ENCODE results near the gene MYO16. TPM values are rescaled to one million over a fixed set of nuclear protein-coding genes. Genes with fewer than 3 reads are reported as not detected.

The MYO16 gene
- total RNA-seq, 1 donor from 2014 or later, result 0.24 TPM

DNA sequence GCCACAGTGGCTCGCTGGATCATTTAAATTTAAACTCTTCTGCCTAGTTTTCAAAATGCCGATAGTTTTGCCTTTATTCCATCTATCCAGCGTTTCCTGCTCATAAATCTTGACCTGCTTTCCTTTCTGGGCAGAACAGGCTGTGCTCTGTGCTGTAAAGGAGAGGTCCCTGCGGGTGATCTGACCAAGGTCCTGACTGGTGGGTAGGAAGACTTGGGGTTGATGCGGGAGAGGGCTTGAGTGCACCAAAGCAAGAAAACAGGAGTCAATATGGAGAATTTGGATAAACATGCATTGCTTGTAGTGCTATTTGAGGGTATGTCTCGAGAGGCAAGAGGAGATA lies 533.6 kb downstream of the MYO16 start:
- H3K4me1 ChIP-seq, result peaks cover 6% of the 10 kb centered on the region
- no peak overlapping the region for H3K27ac ChIP-seq
- no peaks in the 10 kb centered on the region for H3K27me3 ChIP-seq (ENCODE audit: low read depth)
- ATAC-seq (peak in 1 of 2 donors; percentile 25), DNase-seq (no peak)
- H3K36me3 ChIP-seq, result no peaks in the 10 kb centered on the region
- TF ChIP-seq, protein P1, sequence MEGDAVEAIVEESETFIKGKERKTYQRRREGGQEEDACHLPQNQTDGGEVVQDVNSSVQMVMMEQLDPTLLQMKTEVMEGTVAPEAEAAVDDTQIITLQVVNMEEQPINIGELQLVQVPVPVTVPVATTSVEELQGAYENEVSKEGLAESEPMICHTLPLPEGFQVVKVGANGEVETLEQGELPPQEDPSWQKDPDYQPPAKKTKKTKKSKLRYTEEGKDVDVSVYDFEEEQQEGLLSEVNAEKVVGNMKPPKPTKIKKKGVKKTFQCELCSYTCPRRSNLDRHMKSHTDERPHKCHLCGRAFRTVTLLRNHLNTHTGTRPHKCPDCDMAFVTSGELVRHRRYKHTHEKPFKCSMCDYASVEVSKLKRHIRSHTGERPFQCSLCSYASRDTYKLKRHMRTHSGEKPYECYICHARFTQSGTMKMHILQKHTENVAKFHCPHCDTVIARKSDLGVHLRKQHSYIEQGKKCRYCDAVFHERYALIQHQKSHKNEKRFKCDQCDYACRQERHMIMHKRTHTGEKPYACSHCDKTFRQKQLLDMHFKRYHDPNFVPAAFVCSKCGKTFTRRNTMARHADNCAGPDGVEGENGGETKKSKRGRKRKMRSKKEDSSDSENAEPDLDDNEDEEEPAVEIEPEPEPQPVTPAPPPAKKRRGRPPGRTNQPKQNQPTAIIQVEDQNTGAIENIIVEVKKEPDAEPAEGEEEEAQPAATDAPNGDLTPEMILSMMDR (IDR thresholded peaks at IDR 0.05), result no peak
- no peak overlapping the region for H3K4me3 ChIP-seq
- H3K9me3 ChIP-seq, result no peaks in the 10 kb centered on the region
- intact Hi-C loops (cut with DNase I), result no loop called here

DNA sequence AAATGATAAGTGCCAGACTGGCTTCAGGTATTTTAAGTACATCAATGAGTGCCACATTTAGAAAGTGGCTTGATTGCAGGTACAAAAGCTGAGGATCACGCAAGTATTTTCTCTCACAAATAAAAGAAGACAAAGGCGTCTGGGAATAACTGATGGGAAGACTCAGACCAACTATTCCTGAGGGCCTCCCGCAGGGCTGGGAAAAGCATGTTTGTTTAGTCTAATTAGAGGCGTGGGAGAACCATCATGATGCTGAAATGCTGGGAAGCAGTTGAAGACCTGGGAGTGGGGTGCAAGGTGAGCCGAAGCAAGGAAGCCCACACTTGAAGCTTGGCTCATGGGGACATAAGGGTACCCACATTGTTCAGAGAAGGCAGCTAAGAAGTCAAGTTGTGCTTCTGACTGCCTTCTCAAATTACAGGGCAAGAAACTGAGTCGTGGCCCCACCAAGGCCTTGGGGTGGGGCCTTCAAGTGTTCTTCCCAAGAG lies 536.0 kb downstream of the MYO16 start:
- Histone ChIP-seq H3K27ac (no peak overlapping the region), H3K4me1 (peaks cover 6% of the 10 kb centered on the region), H3K9me3 (no peaks in the 10 kb centered on the region), H3K27me3 (ENCODE audit: low read depth) (no peaks in the 10 kb centered on the region), H3K36me3 (no peaks in the 10 kb centered on the region), H3K4me3 (no peak overlapping the region)
- DNase-seq, result no peak
- ATAC-seq, result no peak
- TF ChIP-seq, protein P1 (IDR thresholded peaks at IDR 0.05), result no peak
- intact Hi-C loops (cut with DNase I), result no loop called here

DNA sequence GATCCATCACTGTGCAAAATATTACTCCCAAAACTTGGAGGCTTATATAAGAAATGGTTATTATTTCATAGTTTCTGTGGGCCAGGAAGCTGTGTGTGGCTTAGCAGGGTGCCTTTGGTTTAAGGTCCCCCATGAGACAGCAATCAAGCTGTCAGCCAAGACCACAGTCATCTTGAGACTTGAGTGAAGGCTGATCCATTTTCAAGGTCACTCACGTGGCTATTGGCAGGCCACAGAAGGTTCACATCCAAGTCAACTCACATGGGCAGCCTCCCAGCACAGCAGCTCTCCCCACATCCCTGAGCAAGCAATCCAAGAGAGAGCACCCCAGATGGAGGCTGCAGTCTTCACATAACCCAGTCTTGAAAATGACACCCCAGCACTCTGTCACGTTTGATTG lies 537.4 kb downstream of the MYO16 start:
- intact Hi-C loops (cut with DNase I), result no loop called here
- H3K4me1 ChIP-seq, result peaks cover 6% of the 10 kb centered on the region
- H3K27me3 ChIP-seq (ENCODE audit: low read depth), result no peaks in the 10 kb centered on the region
- no peak overlapping the region for H3K4me3 ChIP-seq
- H3K9me3 ChIP-seq, result no peaks in the 10 kb centered on the region
- no peaks in the 10 kb centered on the region for H3K36me3 ChIP-seq
- H3K27ac ChIP-seq, result no peak overlapping the region
- TF ChIP-seq, protein P1 (IDR thresholded peaks at IDR 0.05), result no peak
- ATAC-seq (peak in 1 of 2 donors; percentile 7), DNase-seq (no peak)

DNA sequence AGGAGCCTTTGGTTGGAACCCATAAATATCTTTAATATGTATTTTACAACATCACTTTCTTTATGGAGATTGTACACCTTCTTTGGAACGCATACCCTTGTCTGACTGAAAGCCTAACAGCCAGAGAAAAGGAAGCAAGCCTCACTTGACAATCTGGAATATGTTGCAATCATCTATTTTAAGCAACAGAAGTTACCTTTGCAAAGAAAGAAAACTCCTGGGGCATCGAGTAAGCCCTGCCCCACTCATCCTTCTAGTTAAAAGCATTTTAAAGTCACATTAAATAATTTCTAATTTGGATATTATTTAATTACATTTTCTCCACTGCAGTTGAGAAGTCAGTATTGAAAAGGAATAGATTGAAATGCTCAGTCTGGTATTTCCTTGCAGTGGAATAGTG lies 542.7 kb downstream of the MYO16 start:
- TF ChIP-seq, protein P1 (IDR thresholded peaks at IDR 0.05), result no peak
- DNase-seq (no peak), ATAC-seq (peak in 1 of 2 donors; percentile 42)
- no peak overlapping the region for H3K27ac ChIP-seq
- H3K9me3 ChIP-seq, result no peaks in the 10 kb centered on the region
- H3K4me3 ChIP-seq, result no peak overlapping the region
- H3K36me3 ChIP-seq, result no peaks in the 10 kb centered on the region
- intact Hi-C loops (cut with DNase I), result no loop called here
- no peaks in the 10 kb centered on the region for H3K4me1 ChIP-seq
- no peaks in the 10 kb centered on the region for H3K27me3 ChIP-seq (ENCODE audit: low read depth)

DNA sequence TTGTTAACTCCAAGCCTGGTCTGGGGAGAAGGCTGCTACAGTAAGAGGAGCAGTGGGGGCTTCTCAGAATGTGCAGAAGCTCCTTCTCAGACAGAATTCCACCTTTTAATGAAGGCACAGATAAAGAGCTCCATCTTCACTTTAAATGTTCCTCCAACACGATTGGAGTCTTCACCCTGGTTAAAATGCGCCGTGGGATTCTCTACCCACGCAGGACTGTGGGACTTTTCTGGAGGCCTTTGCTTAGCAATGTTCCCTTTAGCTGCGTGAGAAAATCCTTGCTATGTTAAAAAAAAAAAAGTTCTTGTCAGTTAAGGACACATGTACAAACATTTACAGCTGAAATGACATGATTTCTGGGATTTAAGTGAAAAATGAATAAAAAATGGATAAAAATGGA lies 546.3 kb downstream of the MYO16 start:
- intact Hi-C loops (cut with DNase I), result no loop called here
- no peak for ATAC-seq

More for the DNA sequence above, 546.3 kb downstream of the MYO16 start:
- TF ChIP-seq, protein P1 (IDR thresholded peaks at IDR 0.05), result no peak
- H3K4me1 ChIP-seq, result no peaks in the 10 kb centered on the region
- H3K27me3 ChIP-seq (ENCODE audit: low read depth), result no peaks in the 10 kb centered on the region
- DNase-seq, result no peak
- no peaks in the 10 kb centered on the region for H3K9me3 ChIP-seq
- H3K27ac ChIP-seq, result no peak overlapping the region
- no peak overlapping the region for H3K4me3 ChIP-seq
- no peaks in the 10 kb centered on the region for H3K36me3 ChIP-seq
